Right lobe of liver (tissue), 6 donors: ENCODE measurements around the gene SPC24. TPM values are rescaled to one million over a fixed set of nuclear protein-coding genes. Genes with fewer than 3 reads are reported as not detected.

Source experiments
- ATAC-seq, 4 donors: fragments of 200-7000 bp; cut with Tn5 transposase; one replicate each; pipeline ENCODE4 v1.9.1; 2020; ENCODE audit warnings: mild to moderate bottlenecking in 4 of 4, moderate library complexity in 4 of 4
- DNase-seq, 3 donors: peaks; one replicate each; pipeline ENCODE4 v3.0.0-alpha.2; 2020
- H3K27ac ChIP-seq, 3 donors: fragments of 200-600 bp; one replicate each; pipeline ENCODE4 v1.8.0; 2022
- H3K27me3 ChIP-seq, 2 donors: fragments of 200-600 bp; one replicate each; pipeline ENCODE4 v1.8.0; 2022
- H3K36me3 ChIP-seq, 4 donors: fragments of 200-600 bp; sonication (generic) in 1 of 4; one replicate each; pipeline versions ENCODE4 v1.5.1 to v1.8.0; 2017 to 2022; ENCODE audit warnings: control low read depth in 1 of 4
- H3K4me1 ChIP-seq, 4 donors: fragments of 200-600 bp; sonication (generic) in 1 of 4; one replicate each; pipeline versions ENCODE4 v1.5.1 to v1.8.0; 2017 to 2022; ENCODE audit warnings: control low read depth in 1 of 4
- H3K4me3 ChIP-seq, 3 donors: fragments of 200-600 bp; one replicate each; pipeline ENCODE4 v1.8.0; 2022
- H3K9me3 ChIP-seq, 4 donors: fragments of 200-600 bp; sonication (generic) in 1 of 4; one replicate each; pipeline versions ENCODE4 v1.5.1 to v1.8.0; 2017 to 2022; ENCODE audit warnings: control low read depth in 1 of 4
- POLR2A ChIP-seq: fragments of 450-650 bp; IDR thresholded peaks from one replicate; pipeline ENCODE4 v1.6.1; 2017; ENCODE audit warnings: antibody characterized with exemption, mild to moderate bottlenecking
- WGBS: methylation state at CpG from one replicate; pipeline ENCODE4 v1.1.6; 2018; ENCODE audit warnings: low coverage, low lambda C conversion rate; ENCODE audit not compliant: insufficient coverage; ENCODE audit errors: missing lambda C conversion rate; 5-methylcytosine and 5-hydroxymethylcytosine counted together
- intact Hi-C, 2 donors: fragments of 100-400 bp; cut with DNase I; formaldehyde crosslinking; loops; one replicate each; pipeline versions ENCODE4 v1.11.2 to v1.14.1; 2022
- total RNA-seq, 6 experiments: library from RNA; depleted of rRNA in 2 of 6; stranded (reverse); fragments of >200 nt in 2 of 6; fragmentation: NEBNext Ultra II Directional in 3 of 6; extraction: Animal tissue kit (Norgen Biotek cat#: 25700) in 3 of 6; gene quantifications; one replicate each; pipeline versions ENCODE4 v1.1.0 to v1.2.4, GENCODE V29; 2016 to 2023
- TF ChIP-seq, protein P1 (sequence below), 4 donors: fragments of 200-600 bp in 3 of 4; fragments of 450-650 bp in 1 of 4; IDR thresholded peaks; one replicate each; pipeline versions ENCODE4 v1.5.1 to v1.8.0; 2016 to 2022; ENCODE audit warnings: antibody characterized with exemption in 4 of 4, mild to moderate bottlenecking in 2 of 4
- donor health status: DM: no; HTN: yes; CAD: no.
- donor health status: DM: no; HTN: no; CAD: no.
- donor health status: DM: no; HTN: no; CAD: no.
- donor health status: DM: no; HTN: yes; CAD: no.
- donor health status: DM: no; HTN: yes; CAD: no.

The SPC24 gene
- total RNA-seq, 6 experiments from 2014 or later = 0.90 to 3.8 (median 2.2) TPM

DNA sequence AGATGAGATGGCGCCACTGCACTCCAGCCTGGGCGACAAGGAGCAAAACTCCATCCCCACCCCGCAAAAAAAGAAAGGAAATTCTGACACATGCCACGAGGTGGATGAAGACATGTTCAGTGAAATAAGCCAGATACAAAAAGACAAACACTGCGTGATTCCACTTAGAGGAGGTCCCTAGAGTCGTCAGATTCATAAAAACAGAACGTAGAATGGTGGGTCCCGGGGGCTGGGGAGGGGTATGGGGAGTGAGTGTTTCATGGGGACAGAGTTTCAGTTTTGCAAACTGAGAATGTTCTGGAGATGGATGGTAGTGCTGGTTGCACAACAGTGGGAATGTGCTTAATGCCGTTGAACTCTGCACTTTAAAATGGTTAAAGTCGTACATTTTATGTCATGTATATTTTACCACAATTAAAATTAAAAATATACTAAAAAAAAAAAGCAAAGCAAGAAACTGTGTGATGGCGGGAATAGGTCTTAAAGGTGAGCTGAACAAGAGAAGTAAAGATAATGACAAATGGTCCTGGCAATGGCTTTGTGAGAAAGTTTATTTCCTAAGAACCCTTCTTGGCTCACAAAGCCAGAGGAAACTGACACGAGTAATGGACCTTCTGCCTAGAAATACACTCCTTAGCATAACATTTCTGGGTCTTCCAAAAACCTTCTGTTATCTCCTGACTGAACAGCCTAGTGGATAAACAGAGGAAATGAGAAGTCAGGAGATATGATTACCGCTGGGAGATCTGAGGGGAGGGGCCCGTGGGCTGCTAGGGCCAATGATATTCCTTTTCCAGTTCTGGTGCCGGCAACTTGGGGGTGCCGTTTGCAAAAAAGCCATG lies 4.2 kb upstream of the SPC24 start:
- no peak for TF ChIP-seq POLR2A
- TF ChIP-seq, protein P1, sequence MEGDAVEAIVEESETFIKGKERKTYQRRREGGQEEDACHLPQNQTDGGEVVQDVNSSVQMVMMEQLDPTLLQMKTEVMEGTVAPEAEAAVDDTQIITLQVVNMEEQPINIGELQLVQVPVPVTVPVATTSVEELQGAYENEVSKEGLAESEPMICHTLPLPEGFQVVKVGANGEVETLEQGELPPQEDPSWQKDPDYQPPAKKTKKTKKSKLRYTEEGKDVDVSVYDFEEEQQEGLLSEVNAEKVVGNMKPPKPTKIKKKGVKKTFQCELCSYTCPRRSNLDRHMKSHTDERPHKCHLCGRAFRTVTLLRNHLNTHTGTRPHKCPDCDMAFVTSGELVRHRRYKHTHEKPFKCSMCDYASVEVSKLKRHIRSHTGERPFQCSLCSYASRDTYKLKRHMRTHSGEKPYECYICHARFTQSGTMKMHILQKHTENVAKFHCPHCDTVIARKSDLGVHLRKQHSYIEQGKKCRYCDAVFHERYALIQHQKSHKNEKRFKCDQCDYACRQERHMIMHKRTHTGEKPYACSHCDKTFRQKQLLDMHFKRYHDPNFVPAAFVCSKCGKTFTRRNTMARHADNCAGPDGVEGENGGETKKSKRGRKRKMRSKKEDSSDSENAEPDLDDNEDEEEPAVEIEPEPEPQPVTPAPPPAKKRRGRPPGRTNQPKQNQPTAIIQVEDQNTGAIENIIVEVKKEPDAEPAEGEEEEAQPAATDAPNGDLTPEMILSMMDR (IDR thresholded peaks at IDR 0.05) = peak in 1 of 4 donors; percentile 6
- H3K36me3 ChIP-seq = no peaks in the 10 kb centered on the region
- DNase-seq (peak in 1 of 3 donors; percentile 64), ATAC-seq (peak; percentile 36 to 54 (median 46))
- no peaks in the 10 kb centered on the region for H3K27me3 ChIP-seq
- H3K27ac ChIP-seq = peak overlapping the region; percentile 63 to 94 (median 91)
- 17% methylated on average over 16 of the region's 16 CpGs for WGBS
- no peaks in the 10 kb centered on the region for H3K9me3 ChIP-seq
- H3K4me3 ChIP-seq = no peak overlapping the region
- intact Hi-C loops = no loop called here
- peaks cover 0 to 52% (median 19%) of the 10 kb centered on the region in 4 donors for H3K4me1 ChIP-seq

DNA sequence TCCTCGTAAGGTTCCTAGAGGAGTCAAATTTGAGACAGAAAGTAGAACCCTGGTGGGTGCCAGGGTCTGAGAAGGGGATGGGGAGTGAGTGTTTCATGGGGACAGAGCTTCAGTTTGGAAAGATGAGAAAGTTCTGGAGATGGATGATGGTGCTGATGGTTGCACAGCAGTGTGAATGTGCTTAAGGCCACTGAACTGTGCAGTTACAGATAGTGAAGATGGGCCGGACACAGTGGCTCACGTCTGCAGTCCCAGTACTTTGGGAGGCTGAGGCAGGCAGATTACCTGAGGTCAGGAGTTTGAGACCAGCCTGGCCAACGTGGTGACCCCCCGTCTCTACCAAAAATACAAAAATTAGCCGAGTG lies 917 bp downstream of the SPC24 start:
- Histone ChIP-seq H3K9me3 (no peaks in the 10 kb centered on the region), H3K36me3 (no peaks in the 10 kb centered on the region), H3K4me1 (peaks cover 0 to 63% (median 22%) of the 10 kb centered on the region in 4 donors), H3K27me3 (no peaks in the 10 kb centered on the region), H3K27ac (no peak overlapping the region), H3K4me3 (no peak overlapping the region)
- DNase-seq (no peak), ATAC-seq (no peak)
- WGBS = 16% methylated on average over 4 of the region's 6 CpGs
- TF ChIP-seq, protein P1 (IDR thresholded peaks at IDR 0.05) = no peak
- TF ChIP-seq POLR2A = no peak
- intact Hi-C loops = no loop called here

DNA sequence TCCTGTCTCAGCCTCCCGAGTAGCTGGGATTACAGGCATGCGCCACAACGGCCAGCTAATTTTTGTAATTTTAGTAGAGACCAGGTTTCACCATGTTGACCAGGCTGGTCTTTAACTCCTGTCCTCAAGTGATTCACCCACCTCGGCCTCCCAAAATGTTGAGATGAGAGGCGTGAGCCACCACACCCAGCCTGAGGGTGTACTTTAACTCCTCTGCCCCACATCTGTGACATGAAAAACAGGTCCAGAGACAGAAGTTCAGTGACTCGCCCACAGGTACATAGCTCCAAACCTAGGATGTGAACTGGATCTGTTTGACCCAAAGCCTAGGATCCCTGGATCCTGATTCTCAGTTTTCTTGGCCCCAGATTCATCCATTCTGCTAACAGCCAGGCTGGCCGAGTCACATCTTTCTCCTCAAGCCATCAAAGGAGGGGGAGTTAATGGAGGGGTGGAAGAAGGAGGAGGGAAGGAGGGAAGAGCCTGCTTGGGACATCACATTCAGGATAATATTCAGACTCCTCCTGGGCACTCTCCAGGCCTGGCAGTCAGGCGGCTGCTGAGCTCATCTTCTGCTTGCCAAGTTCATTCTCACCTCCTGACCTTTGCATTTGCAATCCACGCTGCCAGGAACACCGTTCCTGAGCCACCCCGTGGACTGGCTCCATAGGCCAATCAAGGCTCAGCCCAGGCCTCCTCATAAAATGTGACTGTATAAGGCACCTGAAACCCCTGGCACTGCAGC lies 3.1 kb downstream of the SPC24 start:
- ATAC-seq = peak; percentile 69 to 81 (median 72)
- WGBS = 18% methylated on average over 10 of the region's 11 CpGs
- Histone ChIP-seq H3K36me3 (no peaks in the 10 kb centered on the region), H3K4me3 (no peak overlapping the region), H3K27me3 (no peaks in the 10 kb centered on the region), H3K9me3 (no peaks in the 10 kb centered on the region), H3K27ac (peak overlapping the region; percentile 69 to 80 (median 78)), H3K4me1 (peaks cover 0 to 41% (median 14%) of the 10 kb centered on the region in 4 donors)
- peak; percentile 83 to 93 (median 90) for DNase-seq
- TF ChIP-seq, protein P1 (IDR thresholded peaks at IDR 0.05) = no peak
- TF ChIP-seq POLR2A = peak; percentile 26
- intact Hi-C loops = no loop called here

DNA sequence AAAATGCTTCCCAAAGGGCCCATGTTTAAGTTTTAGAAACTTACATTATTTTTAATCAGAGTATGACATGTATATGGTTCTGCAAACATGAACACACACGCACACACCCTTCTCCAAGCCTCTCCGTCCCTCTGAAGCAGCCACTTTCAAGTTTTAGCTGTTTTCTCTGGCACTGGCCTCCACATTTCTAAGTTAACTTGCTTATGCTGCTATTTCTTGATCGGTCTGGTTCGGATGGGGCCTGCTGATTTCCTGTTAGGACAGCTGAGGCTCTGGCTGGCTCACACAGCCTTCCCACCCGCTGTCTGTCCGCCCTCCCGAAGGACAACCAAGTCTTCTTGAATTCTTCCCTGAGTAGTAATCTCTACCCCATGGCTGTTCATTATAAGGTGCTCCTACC lies 4.4 kb downstream of the SPC24 start:
- no peaks in the 10 kb centered on the region for H3K27me3 ChIP-seq
- no peak overlapping the region for H3K4me3 ChIP-seq
- H3K36me3 ChIP-seq = no peaks in the 10 kb centered on the region
- peak overlapping the region in 2 of 3 donors; percentile 69 to 78 for H3K27ac ChIP-seq
- ATAC-seq = no peak
- no peak for DNase-seq
- no peaks in the 10 kb centered on the region for H3K9me3 ChIP-seq
- peaks cover 0 to 30% (median 10%) of the 10 kb centered on the region in 4 donors for H3K4me1 ChIP-seq
- intact Hi-C loops = no loop called here
- TF ChIP-seq, protein P1 (IDR thresholded peaks at IDR 0.05) = no peak
- no peak for TF ChIP-seq POLR2A
- 66% methylated on average over 5 of the region's 7 CpGs for WGBS
